HepG2 (cell line): Measurements from ENCODE around the gene ZSCAN31. TPM values are rescaled to one million over a fixed set of nuclear protein-coding genes. Genes with fewer than 3 reads are reported as not detected.

ENCODE experiments used
- ATAC-seq: fragments of 200-7000 bp; cut with Tn5 transposase; 3 replicates; pipeline ENCODE4 v1.9.1; 2020; ENCODE audit warnings: mild to moderate bottlenecking, moderate library complexity
- BruUV-seq: library from RNA; stranded (reverse); fragments of 400-500 nt; replicated peaks from 2 replicates; lab custom pipeline; 2021; lab: Mats Ljungman, UMichigan
- CTCF ChIA-PET: fragments of 300-600 bp; formaldehyde crosslinking; extraction: SDS; loops from one replicate; lab custom pipeline; 2021; ENCODE audit warnings: low total read pairs, inconsistent platforms, low intra/inter-chr PET ratio; lab: Yijun Ruan, JAX
- POLR2A ChIA-PET: fragments of 350-600 bp; sonication (Branson Sonifier 250); formaldehyde crosslinking; loops from one replicate; lab custom pipeline; 2020; ENCODE audit warnings: antibody characterized with exemption, inconsistent platforms; lab: Yijun Ruan, JAX
- DNase-seq: peaks from one replicate; pipeline ENCODE4 v3.0.0-alpha.2; 2015; ENCODE audit warnings: low spot score
- FAIRE-seq: peaks from 3 replicates; lab custom pipeline; 2011; peaks lifted over from hg19 to GRCh38; lab: Jason Lieb, UNC
- H2AFZ ChIP-seq: one replicate; pipeline ENCODE4 v1.6.1; 2011; ENCODE audit warnings: low read length, inconsistent platforms
- H3K27ac ChIP-seq: fragments of 300-600 bp; 3 replicates; pipeline ENCODE4 v1.8.0; 2011; ENCODE audit warnings: mixed run types, mild to moderate bottlenecking, mixed read lengths, low read length, inconsistent platforms; ENCODE audit not compliant: insufficient read depth; ENCODE audit errors: extremely low read length
- H3K27me3 ChIP-seq, 2 experiments: fragments of 200-600 bp in 1 of 2; 2 replicates in 1 of 2; 3 replicates in 1 of 2; pipeline versions ENCODE4 v1.6.0 to v1.8.0; 2011; ENCODE audit warnings: low read length in 2 of 2, mild to moderate bottlenecking in 2 of 2, moderate library complexity in 2 of 2, inconsistent platforms in 1 of 2; ENCODE audit not compliant: insufficient read depth in 2 of 2, control insufficient read depth in 1 of 2
- H3K36me3 ChIP-seq, 2 experiments: fragments of 200-600 bp in 1 of 2; replicated peaks in 1 of 2; 2 replicates in 1 of 2; 3 replicates in 1 of 2; pipeline versions ENCODE4 v1.5.1 to v1.8.0; 2011; ENCODE audit warnings: low read length in 2 of 2, inconsistent platforms in 1 of 2; ENCODE audit not compliant: insufficient read depth in 2 of 2, control insufficient read depth in 1 of 2
- H3K4me1 ChIP-seq: 2 replicates; pipeline ENCODE4 v1.5.1; 2012; ENCODE audit warnings: low read length, inconsistent platforms; ENCODE audit not compliant: insufficient read depth
- H3K4me2 ChIP-seq: 2 replicates; pipeline ENCODE4 v1.6.0; 2011; ENCODE audit warnings: low read depth, low read length, inconsistent platforms
- H3K4me3 ChIP-seq, 3 experiments: fragments of 200-600 bp in 1 of 3; sonication (generic), shearing (Covaris generic) in 1 of 3; replicated peaks in 1 of 3; 2 replicates each; pipeline ENCODE4 v1.5.1; 2011 to 2016; ENCODE audit warnings: low read length in 3 of 3, inconsistent platforms in 2 of 3, low read depth in 2 of 3, mild to moderate bottlenecking in 2 of 3, control low read depth in 1 of 3, mixed read lengths in 1 of 3; ENCODE audit not compliant: insufficient read depth in 1 of 3
- H3K79me2 ChIP-seq: one replicate; pipeline ENCODE4 v1.6.1; 2011; ENCODE audit warnings: low read length, inconsistent platforms; ENCODE audit not compliant: insufficient read depth
- H3K9ac ChIP-seq: 2 replicates; pipeline ENCODE4 v1.6.0; 2011; ENCODE audit warnings: mild to moderate bottlenecking, low read depth, low read length, inconsistent platforms; ENCODE audit not compliant: insufficient read depth
- H3K9me3 ChIP-seq: 2 replicates; pipeline ENCODE4 v1.5.1; 2012; ENCODE audit warnings: mild to moderate bottlenecking, low read length
- H4K20me1 ChIP-seq: 2 replicates; pipeline ENCODE4 v1.6.0; 2011; ENCODE audit warnings: inconsistent platforms, mild to moderate bottlenecking, low read length, moderate library complexity; ENCODE audit not compliant: insufficient read depth
- CSRNP1 ChIP-seq: sonication (generic); formaldehyde crosslinking; IDR thresholded peaks from 2 replicates; pipeline ENCODE4 v1.8.1; 2023; ENCODE audit warnings: mild to moderate bottlenecking, missing genetic modification reagents
- DNMT1 ChIP-seq: sonication (generic); formaldehyde crosslinking; IDR thresholded peaks from 2 replicates; pipeline ENCODE4 v1.5.1; 2020; ENCODE audit warnings: mild to moderate bottlenecking, missing genetic modification reagents
- GATA4 ChIP-seq: sonication (generic); IDR thresholded peaks from 2 replicates; pipeline ENCODE4 v1.6.1; 2016; ENCODE audit warnings: antibody characterized with exemption, low read depth, borderline replicate concordance
- KIAA2018 ChIP-seq: sonication (generic); formaldehyde crosslinking; IDR thresholded peaks from 2 replicates; pipeline ENCODE4 v1.5.0; 2020; ENCODE audit warnings: mild to moderate bottlenecking, missing genetic modification reagents, borderline replicate concordance
- PAF1 ChIP-seq: IDR thresholded peaks from 2 replicates; pipeline ENCODE4 v1.6.1; 2016; ENCODE audit warnings: missing genetic modification reagents, missing compliant biosample characterization
- POLR2AphosphoS2 ChIP-seq: IDR thresholded peaks from 2 replicates; pipeline ENCODE4 v1.6.1; 2011; ENCODE audit warnings: low read depth, low read length, improper control_type of control experiment
- TEAD3 ChIP-seq: optimal IDR thresholded peaks from 2 replicates; pipeline ENCODE3; 2016; ENCODE audit warnings: borderline replicate concordance
- THAP9 ChIP-seq: sonication (generic); formaldehyde crosslinking; IDR thresholded peaks from 2 replicates; pipeline ENCODE4; 2020; ENCODE audit warnings: missing genetic modification reagents, mild to moderate bottlenecking, borderline replicate concordance
- ZBTB26 ChIP-seq: IDR thresholded peaks from 2 replicates; pipeline ENCODE4 v1.6.1; 2016; ENCODE audit warnings: missing compliant biosample characterization, missing genetic modification reagents, borderline replicate concordance
- ZNF772 ChIP-seq: sonication (generic); formaldehyde crosslinking; IDR thresholded peaks from 2 replicates; pipeline ENCODE4 v1.5.0; 2020; ENCODE audit warnings: mild to moderate bottlenecking, missing genetic modification reagents
- ZNF878 ChIP-seq: sonication (generic); formaldehyde crosslinking; IDR thresholded peaks from 2 replicates; pipeline ENCODE4 v1.8.1; 2023; ENCODE audit warnings: mild to moderate bottlenecking, missing genetic modification reagents, moderate library complexity
- WGBS: methylation state at CpG from one replicate; pipeline ENCODE4 v1.1.6; 2017; ENCODE audit warnings: low lambda C conversion rate; 5-methylcytosine and 5-hydroxymethylcytosine counted together
- in situ Hi-C: cut with HindIII; loops from 2 replicates; pipeline ENCODE4 v1.10.0; 2017; ENCODE audit warnings: low pct_unique_long_range_greater_than_20kb; ENCODE audit not compliant: extremely low pct_ligation_motif_present
- intact Hi-C: fragments of 100-400 bp; cut with micrococcal nuclease; formaldehyde crosslinking; loops from one replicate; pipeline ENCODE4 v1.10.0; 2022; ENCODE audit not compliant: unreplicated experiment
- polyA plus RNA-seq, 8 experiments: library from polyadenylated mRNA; depleted of rRNA in 3 of 8; stranded (reverse) in 7 of 8; unstranded in 1 of 8; fragments of >200 nt; fragmentation: Illumina TruSeq in 4 of 8; extraction: Trizol in 4 of 8; gene quantifications; 2 replicates each; pipeline versions ENCODE4 v1.2.1 to v1.2.3, GENCODE V29; 2011 to 2016; ENCODE audit warnings: low read depth in 4 of 8, missing spikeins in 1 of 8, mixed read lengths in 1 of 8; ENCODE audit not compliant: insufficient read depth in 1 of 8
- total RNA-seq, 5 experiments: library from RNA; depleted of rRNA; stranded (reverse); fragments of >200 nt; fragmentation: Illumina TruSeq; extraction: Trizol; gene quantifications; 2 replicates each; pipeline ENCODE4 v1.2.3, GENCODE V29; 2016; ENCODE audit warnings: low read depth in 1 of 5

Gene ZSCAN31
- total and polyA plus RNA-seq, 2 of the 13 experiments (the other 11 are each of a cell fraction or from before 2014, with no cell fraction given): 5.3 to 6.2 TPM

GRCh38 chr6:28303570-28303969 lies 32.4 kb downstream of the ZSCAN31 start:
- H3K9me3 ChIP-seq: no peaks in the 10 kb centered on the region
- TF ChIP-seq KIAA2018 (CRISPR knock-in tag) (no peak), ZNF878 (CRISPR knock-in tag) (no peak), GATA4 (no peak), CSRNP1 (CRISPR knock-in tag) (no peak), PAF1 (CRISPR knock-in tag) (no peak), POLR2AphosphoS2 (no peak), TEAD3 (CRISPR knock-in tag) (no peak), ZNF772 (no peak), THAP9 (CRISPR knock-in tag) (no peak), DNMT1 (CRISPR knock-in tag) (no peak), ZBTB26 (CRISPR knock-in tag) (no peak)

More at GRCh38 chr6:28303570-28303969, 32.4 kb downstream of the ZSCAN31 start:
- Histone ChIP-seq H3K4me1 (no peaks in the 10 kb centered on the region), H3K79me2 (no peaks in the 10 kb centered on the region), H3K27ac (no peak overlapping the region), H4K20me1 (no peaks in the 10 kb centered on the region), H3K4me2 (no peak overlapping the region), H3K27me3 (no peaks in the 10 kb centered on the region), H2AFZ (no peak overlapping the region), H3K36me3 (peaks cover 0 to 5% of the 10 kb centered on the region in 2 experiments; a peak in 2 of 5 replicates), H3K4me3 (no peak overlapping the region), H3K9ac (no peak overlapping the region)
- 94% methylated on average over 3 of the region's 3 CpGs for WGBS
- in situ Hi-C loops (no loop called here), intact Hi-C loops (no loop called here)
- DNase-seq (no peak), FAIRE-seq (no peak), ATAC-seq (no peak)
- ChIA-PET POLR2A (no interaction called here), CTCF (no interaction called here)
- no TSS peak for BruUV-seq
